Sigmoid colon (tissue), 4 donors: ENCODE measurements around the gene TNFRSF14.
A peak's percentile ranks its signal among the peaks of the same experiment; 100 is the strongest.

Experiments
- CTCF ChIP-seq, 4 experiments: fragments of 450-650 bp in 3 of 4; fragments of 200-600 bp in 1 of 4; IDR thresholded peaks; one replicate each; pipeline ENCODE4 v1.5.1; 2016 to 2019; ENCODE audit warnings: antibody characterized with exemption in 4 of 4, mild to moderate bottlenecking in 3 of 4, moderate library complexity in 2 of 4
- POLR2A ChIP-seq, 2 donors: fragments of 450-650 bp; IDR thresholded peaks; one replicate each; pipeline ENCODE4 v1.6.1; 2016; ENCODE audit warnings: antibody characterized with exemption in 2 of 2, mild to moderate bottlenecking in 2 of 2, moderate library complexity in 2 of 2
- POLR2AphosphoS5 ChIP-seq, 4 donors: sonication (generic); formaldehyde crosslinking; IDR thresholded peaks; one replicate each; pipeline ENCODE4 v1.6.1; 2017; ENCODE audit warnings: antibody characterized with exemption in 4 of 4

GRCh38 chr1:2561898-2562895, 6.0 kb downstream of the TNFRSF14 start:
- TF ChIP-seq POLR2A (IDR thresholded peaks at IDR 0.05): no peak
- TF ChIP-seq CTCF (IDR thresholded peaks at IDR 0.05): peak in 1 of 4 experiments; percentile 11
- TF ChIP-seq POLR2AphosphoS5 (IDR thresholded peaks at IDR 0.05): no peak
